WTC11 (cell line): ENCODE results near the gene DHPS. TPM values are rescaled to one million over a fixed set of nuclear protein-coding genes. Genes with fewer than 3 reads are reported as not detected.
"Not testable (repeated sequence)": the region's sequence is repeated elsewhere in the genome, so short reads cannot be mapped to it uniquely, and the experiment has no call there.

Source experiments
- ATAC-seq: fragments of 200-7000 bp; cut with Tn5 transposase; 2 replicates; pipeline ENCODE4 v1.10.0; 2021; ENCODE audit warnings: mild to moderate bottlenecking, moderate library complexity
- CTCF ChIA-PET: fragments of 300-600 bp; sonication (Branson Sonifier 250); formaldehyde crosslinking; loops from one replicate; lab custom pipeline; 2021; ENCODE audit warnings: antibody characterized with exemption; lab: Charles Lee
- POLR2A ChIA-PET: fragments of 350-600 bp; sonication (Branson Sonifier 250); formaldehyde crosslinking; loops from one replicate; lab custom pipeline; 2021; ENCODE audit warnings: antibody characterized with exemption; lab: Charles Lee
- DNase-seq: peaks from one replicate; pipeline ENCODE4 v3.0.0; 2021; ENCODE audit warnings: low spot score
- H3K27ac Mint-ChIP-seq: 2 replicates; pipeline ENCODE4 v1.8.0; 2021; ENCODE audit warnings: mixed read lengths
- H3K27me3 Mint-ChIP-seq: 2 replicates; pipeline ENCODE4 v1.8.0; 2021; ENCODE audit warnings: low read depth, mild to moderate bottlenecking, moderate library complexity, mixed read lengths
- H3K36me3 Mint-ChIP-seq: 2 replicates; pipeline ENCODE4 v1.8.0; 2021; ENCODE audit warnings: mixed read lengths
- H3K4me1 Mint-ChIP-seq: 2 replicates; pipeline ENCODE4 v1.8.0; 2022; ENCODE audit warnings: mixed read lengths
- H3K4me3 Mint-ChIP-seq: 2 replicates; pipeline ENCODE4 v1.8.0; 2021; ENCODE audit warnings: mild to moderate bottlenecking, moderate library complexity, mixed read lengths
- H3K9me3 Mint-ChIP-seq: 2 replicates; pipeline ENCODE4 v1.8.0; 2021; ENCODE audit warnings: mixed read lengths
- AR ChIP-seq: fragments of 250-450 bp; sonication (Bioruptor Pico); IDR thresholded peaks from 2 replicates; pipeline ENCODE4 v1.9.0; 2021; ENCODE audit warnings: mild to moderate bottlenecking
- ATF6 ChIP-seq: sonication (generic); formaldehyde crosslinking; IDR thresholded peaks from 2 replicates; pipeline ENCODE4 v1.8.1; 2023; ENCODE audit warnings: mild to moderate bottlenecking, missing genetic modification reagents
- CBFB ChIP-seq: sonication (generic); formaldehyde crosslinking; IDR thresholded peaks from 2 replicates; pipeline ENCODE4 v1.8.1; 2022; ENCODE audit warnings: mild to moderate bottlenecking, low read depth, missing genetic modification reagents
- CREB1 ChIP-seq: sonication (generic); formaldehyde crosslinking; IDR thresholded peaks from 2 replicates; pipeline ENCODE4 v1.8.0; 2023; ENCODE audit warnings: mild to moderate bottlenecking, missing genetic modification reagents
- CREM ChIP-seq: sonication (generic); formaldehyde crosslinking; IDR thresholded peaks from 2 replicates; pipeline ENCODE4 v1.8.1; 2022; ENCODE audit warnings: mild to moderate bottlenecking, missing genetic modification reagents, moderate library complexity
- E2F4 ChIP-seq: sonication (generic); formaldehyde crosslinking; IDR thresholded peaks from 2 replicates; pipeline ENCODE4 v1.8.1; 2022; ENCODE audit warnings: low read depth, mild to moderate bottlenecking, moderate library complexity, missing genetic modification reagents, borderline replicate concordance
- EMX1 ChIP-seq: fragments of 250-450 bp; sonication (Bioruptor Pico); IDR thresholded peaks from 2 replicates; pipeline ENCODE4 v1.8.0; 2021; ENCODE audit warnings: mild to moderate bottlenecking
- ERG ChIP-seq: fragments of 250-450 bp; sonication (Bioruptor Pico); IDR thresholded peaks from 2 replicates; pipeline ENCODE4 v1.8.0; 2021; ENCODE audit warnings: mild to moderate bottlenecking
- FOXK1 ChIP-seq: sonication (generic); formaldehyde crosslinking; IDR thresholded peaks from 2 replicates; pipeline ENCODE4 v1.8.0; 2022; ENCODE audit warnings: mild to moderate bottlenecking, moderate library complexity, missing genetic modification reagents
- JAZF1 ChIP-seq: fragments of 250-450 bp; sonication (Bioruptor Pico); IDR thresholded peaks from 2 replicates; pipeline ENCODE4 v1.9.0; 2021; ENCODE audit warnings: moderate library complexity, mild to moderate bottlenecking, inconsistent platforms
- KAT7 ChIP-seq: sonication (generic); formaldehyde crosslinking; IDR thresholded peaks from 2 replicates; pipeline ENCODE4 v1.8.1; 2023; ENCODE audit warnings: missing genetic modification reagents, mild to moderate bottlenecking, borderline replicate concordance
- NFATC4 ChIP-seq: fragments of 250-450 bp; sonication (Bioruptor Pico); IDR thresholded peaks from 2 replicates; pipeline ENCODE4 v1.9.0; 2021; ENCODE audit warnings: mild to moderate bottlenecking
- TEAD1 ChIP-seq: sonication (generic); formaldehyde crosslinking; IDR thresholded peaks from 2 replicates; pipeline ENCODE4 v1.8.0; 2022; ENCODE audit warnings: mild to moderate bottlenecking, missing genetic modification reagents
- TP53 ChIP-seq: sonication (generic); formaldehyde crosslinking; IDR thresholded peaks from 2 replicates; pipeline ENCODE4 v1.8.1; 2023; ENCODE audit warnings: mild to moderate bottlenecking, missing genetic modification reagents
- ZNF416 ChIP-seq: fragments of 250-450 bp; sonication (Bioruptor Pico); IDR thresholded peaks from 2 replicates; pipeline ENCODE4 v1.9.0; 2021; ENCODE audit warnings: mild to moderate bottlenecking, inconsistent platforms
- ZNF532 ChIP-seq: fragments of 250-450 bp; sonication (Bioruptor Pico); IDR thresholded peaks from 2 replicates; pipeline ENCODE4 v1.9.0; 2021; ENCODE audit warnings: mild to moderate bottlenecking, borderline replicate concordance
- ZSCAN18 ChIP-seq: fragments of 250-450 bp; sonication (Bioruptor Pico); IDR thresholded peaks from 2 replicates; pipeline ENCODE4 v2.1.2; 2022; ENCODE audit warnings: mild to moderate bottlenecking, moderate library complexity
- total RNA-seq: library from RNA; stranded (reverse); gene quantifications from 3 replicates; pipeline ENCODE4 v1.2.3, GENCODE V29; 2021

The DHPS gene
- total RNA-seq, 1 experiment from 2014 or later: 115 TPM

GRCh38 chr19:12697425-12697824, 15.7 kb upstream of the DHPS start:
- not testable (repeated sequence) for H3K27me3 Mint-ChIP-seq, ATAC-seq, H3K4me1 Mint-ChIP-seq, H3K27ac Mint-ChIP-seq, H3K9me3 Mint-ChIP-seq, DNase-seq
- Mint-ChIP-seq H3K36me3 (peaks cover 23% of the 10 kb centered on the region), H3K4me3 (peak overlapping the region; percentile 90)
- POLR2A ChIA-PET: interaction anchor here (0.7 to 2.1 kb wide), 2 partner anchors 16 to 55 kb away, joined by 9 to 13 read pairs; partner anchors contain the start of gene DHPS
- CTCF ChIA-PET: interaction anchor here (0.7 to 1.9 kb wide), 3 partner anchors 17 to 150 kb away, joined by 3 to 10 read pairs (median 4); no protein-coding TSS in a partner anchor

GRCh38 chr19:12696366-12697335, 15.0 kb upstream of the DHPS start, which contains the start of gene FBXW9:
TSS of gene FBXW9 (minus strand) at chr19:12696631. CDS start at chr19:12696581, 50 bp downstream.
- CTCF ChIA-PET: interaction anchor here (0.6 to 1.9 kb wide), 9 partner anchors 12 to 281 kb away, joined by 3 to 10 read pairs (median 4); no protein-coding TSS in a partner anchor
- Mint-ChIP-seq H3K4me1 (peaks cover 3% of the 10 kb centered on the region), H3K9me3 (no peaks in the 10 kb centered on the region), H3K36me3 (peaks cover 19% of the 10 kb centered on the region), H3K27me3 (no peaks in the 10 kb centered on the region), H3K27ac (peak within 1 kb of the TSS; percentile 99), H3K4me3 (peak within 1 kb of the TSS; percentile 90)
- DNase-seq: peak; percentile 98
- POLR2A ChIA-PET: interaction anchor here (0.7 to 2.1 kb wide), 5 partner anchors 15 to 61 kb away, joined by 3 to 13 read pairs (median 4); partner anchors contain the start of gene DHPS
- ATAC-seq: peak; percentile 83
- 0 out of 2 replicates have a peak, but pooled peaks have one; percentile 36 for TF ChIP-seq AR
- TF ChIP-seq ZSCAN18 (CRISPR knock-in tag): no peak
- peak; percentile 91 for TF ChIP-seq FOXK1 (CRISPR knock-in tag)
- 0 out of 2 replicates have a peak, but pooled peaks have one; percentile 5 for TF ChIP-seq JAZF1 (CRISPR knock-in tag)
- peak; percentile 82; the same call in 1 of the 2 replicates for TF ChIP-seq EMX1 (CRISPR knock-in tag)
- peak; percentile 82 for TF ChIP-seq ZNF416 (CRISPR knock-in tag)
- TF ChIP-seq ERG (CRISPR knock-in tag): 0 out of 2 replicates have a peak, but pooled peaks have one; percentile 66
- peak; percentile 77; the same call in 1 of the 2 replicates for TF ChIP-seq CBFB (CRISPR knock-in tag)
- TF ChIP-seq KAT7 (CRISPR knock-in tag): 0 out of 2 replicates have a peak, but pooled peaks have one; percentile 52
- peak; percentile 50; the same call in 1 of the 2 replicates for TF ChIP-seq TP53 (CRISPR knock-in tag)
- no peak for TF ChIP-seq ATF6 (CRISPR knock-in tag)
- peak; percentile 93 for TF ChIP-seq CREB1 (CRISPR knock-in tag)
- TF ChIP-seq CREM (CRISPR knock-in tag): peak; percentile 99
- peak; percentile 36; the same call in 1 of the 2 replicates for TF ChIP-seq TEAD1 (CRISPR knock-in tag)
- peak; percentile 77; the same call in 1 of the 2 replicates for TF ChIP-seq NFATC4 (CRISPR knock-in tag)
- TF ChIP-seq E2F4 (CRISPR knock-in tag): no peak
- peak; percentile 79; the same call in 1 of the 2 replicates for TF ChIP-seq ZNF532
